ENCODE data around the gene ZNF100.
"Not testable (repeated sequence)": the region's sequence is repeated elsewhere in the genome, so short reads cannot be mapped to it uniquely, and the experiment has no call there.

Gene ZNF100

GRCh38 chr19:21767065-21767800, at the start of gene ZNF100:
Gene ZNF100 (minus strand): TSS chr19:21767579. CDS start chr19:21767429, 150 bp downstream.
- no peak for TF ChIP-seq CTCF (conservative IDR thresholded peaks at IDR 0.05)
- H3K27ac ChIP-seq: peak within 1 kb of the TSS; percentile 80

DNA sequence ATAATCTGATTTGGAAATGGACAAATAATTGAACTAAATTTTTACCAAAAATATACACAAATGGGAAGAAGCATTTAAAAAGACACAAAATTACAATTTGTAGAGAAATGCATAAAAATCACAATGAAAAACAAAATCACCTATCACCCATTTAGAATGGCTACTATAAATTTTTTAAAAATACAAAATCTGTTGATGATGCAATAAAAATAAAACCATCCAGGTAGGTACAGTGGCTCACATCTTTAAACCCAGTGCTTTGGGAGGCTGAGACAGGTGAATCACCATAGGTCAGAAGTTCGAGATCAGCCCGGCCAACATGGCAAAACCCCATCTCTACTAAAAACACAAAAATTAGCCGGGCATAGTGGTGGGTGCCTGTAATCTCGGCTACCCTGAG, 45.1 kb upstream of the ZNF100 start:
- no peak overlapping the region for H3K27ac ChIP-seq

GRCh38 chr19:21808400-21809000, 41.1 kb upstream of the ZNF100 start:
- H3K27ac ChIP-seq: not testable (repeated sequence)

More for the DNA sequence above, 45.1 kb upstream of the ZNF100 start:
- TF ChIP-seq CTCF (conservative IDR thresholded peaks at IDR 0.05): no peak

DNA sequence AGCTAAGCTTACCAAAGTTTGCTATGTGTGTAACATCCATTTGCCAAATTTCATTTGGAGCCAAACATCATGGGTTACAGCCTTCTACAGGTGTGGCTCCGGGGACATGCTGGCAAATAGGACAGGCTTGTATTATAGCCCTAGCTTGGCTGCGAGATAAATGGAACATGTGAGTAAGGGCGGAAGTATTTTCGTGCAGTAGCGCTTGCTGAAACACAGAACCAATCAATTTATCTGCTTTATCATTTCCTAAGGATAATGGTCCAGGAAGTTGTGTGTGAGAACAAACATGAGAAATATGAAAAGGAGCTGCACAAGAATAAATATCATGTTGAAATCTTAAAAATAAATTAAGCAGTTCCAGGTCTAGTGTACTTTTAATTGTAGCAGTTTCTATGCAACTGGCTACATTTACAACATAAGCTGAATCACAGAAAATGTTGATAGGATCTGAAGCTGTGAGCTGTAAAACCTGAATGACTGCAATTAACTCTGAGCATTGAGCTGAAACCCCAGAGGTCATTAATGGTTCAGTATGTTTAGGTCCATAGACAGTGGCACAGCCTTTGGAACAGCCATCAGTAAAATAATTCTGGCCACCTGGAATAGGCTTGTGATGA, 22.2 kb upstream of the ZNF100 start:
- TF ChIP-seq CTCF (conservative IDR thresholded peaks at IDR 0.05): no peak
- peak overlapping the region; percentile 78 for H3K27ac ChIP-seq

DNA sequence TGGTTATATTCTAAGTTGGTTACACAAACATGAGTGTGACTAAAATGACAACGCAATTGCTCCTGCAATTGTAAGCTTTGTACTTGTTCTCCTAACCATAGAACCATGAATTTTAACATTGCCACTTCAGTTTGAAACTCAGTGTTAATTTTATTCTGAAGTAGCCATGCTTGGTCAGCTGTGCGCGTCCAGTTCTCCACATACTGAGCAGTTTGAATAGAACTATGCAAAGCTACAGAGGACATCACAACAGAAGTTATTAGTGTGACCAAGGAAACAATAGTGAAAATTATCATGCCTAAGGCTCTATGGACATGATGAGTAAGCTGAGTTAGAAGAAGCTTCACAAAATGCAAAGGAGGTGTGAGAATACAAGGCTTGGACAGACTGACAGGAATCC, 19.6 kb upstream of the ZNF100 start:
- peak overlapping the region; percentile 78 for H3K27ac ChIP-seq
- no peak for TF ChIP-seq CTCF (conservative IDR thresholded peaks at IDR 0.05)

DNA sequence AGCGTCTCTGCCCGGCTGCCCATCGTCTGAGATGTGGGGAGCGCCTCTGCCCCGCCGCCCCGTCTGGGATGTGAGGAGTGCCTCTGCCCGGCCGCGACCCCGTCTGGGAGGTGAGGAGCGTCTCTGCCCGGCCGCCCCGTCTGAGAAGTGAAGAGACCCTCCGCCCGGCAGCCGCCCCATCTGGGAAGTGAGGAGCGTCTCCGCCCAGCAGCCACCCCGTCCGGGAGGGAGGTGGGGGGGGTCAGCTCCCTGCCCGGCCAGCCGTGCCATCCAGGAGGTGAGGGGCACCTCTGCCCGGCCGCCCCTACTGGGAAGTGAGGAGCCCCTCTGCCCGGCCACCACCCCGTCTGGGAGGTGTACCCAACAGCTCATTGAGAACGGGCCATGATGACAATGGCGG, 8.4 kb upstream of the ZNF100 start:
- not testable (repeated sequence) for H3K27ac ChIP-seq

- H3K27ac ChIP-seq: peak overlapping the region; percentile 80
Measured at GRCh38 chr19:21766705-21767064, 694 bp downstream of the ZNF100 start.

DNA sequence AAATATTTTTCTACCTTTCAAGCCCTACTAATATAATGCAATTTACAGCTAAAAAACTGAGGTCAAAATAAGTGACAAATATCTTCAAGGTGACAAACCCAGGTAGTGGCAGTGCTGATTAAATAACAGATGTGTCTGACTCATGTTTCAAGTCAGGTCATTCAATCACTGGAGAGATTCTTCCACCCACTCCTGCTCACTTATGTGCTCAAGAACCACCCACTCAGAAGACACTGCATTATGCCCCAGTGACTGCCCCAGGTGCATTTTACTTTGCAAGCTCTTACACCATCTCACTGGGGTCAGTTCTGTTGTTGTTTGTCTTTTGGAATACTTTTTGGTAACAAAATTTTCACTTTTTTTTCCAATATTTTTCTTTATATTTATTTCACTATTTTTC, 2.2 kb downstream of the ZNF100 start:
- H3K27ac ChIP-seq: no peak overlapping the region
- TF ChIP-seq CTCF (conservative IDR thresholded peaks at IDR 0.05): no peak

GRCh38 chr19:21761547-21761946, 5.8 kb downstream of the ZNF100 start:
- not testable (repeated sequence) for H3K27ac ChIP-seq
